ENCODE measurements around the gene PDIA6. TPM values are rescaled to one million over a fixed set of nuclear protein-coding genes. Genes with fewer than 3 reads are reported as not detected.

Gene PDIA6
- total and polyA plus RNA-seq, 2 donors (not counting 3 experiments of a cell fraction or from before 2014, with no cell fraction given): 335 to 424 TPM

- Histone ChIP-seq H3K27me3 (ENCODE audit: control insufficient read depth in 2 of 2, insufficient read depth in 2 of 2, low read length in 2 of 2) (peaks cover 0 to 3% of the 10 kb centered on the region in 2 experiments), H3K27ac (ENCODE audit: insufficient read depth, low read depth, low read length) (no peak overlapping the region), H3K9ac (replicated peaks; ENCODE audit: extremely low read depth, insufficient read depth, low read length) (no peak overlapping the region), H3K4me2 (ENCODE audit: insufficient read depth, low read length) (no peak overlapping the region), H2AFZ (ENCODE audit: low read depth, low read length) (no peak overlapping the region), H4K20me1 (replicated peaks; ENCODE audit: control insufficient read depth, extremely low read depth, insufficient read depth, low read length) (no peaks in the 10 kb centered on the region), H3K9me1 (replicated peaks; ENCODE audit: control insufficient read depth, extremely low read depth, insufficient read depth, low read length) (no peaks in the 10 kb centered on the region), H3K36me3 (ENCODE audit: control insufficient read depth in 2 of 2, extremely low read depth in 1 of 2, insufficient read depth in 2 of 2, low read length in 2 of 2) (no peaks in the 10 kb centered on the region), H3K4me1 (ENCODE audit: control insufficient read depth, extremely low read depth, insufficient read depth, low read length) (peaks cover 11% of the 10 kb centered on the region), H3K79me2 (ENCODE audit: control insufficient read depth, insufficient read depth, low read length) (no peaks in the 10 kb centered on the region), H3K4me3 (replicated peaks in 1 of 3; ENCODE audit: insufficient read depth in 1 of 3, low read depth in 1 of 3, low read length in 3 of 3) (no peak overlapping the region), H3K9me3 (replicated peaks; ENCODE audit: control insufficient read depth, insufficient read depth, low read length) (no peaks in the 10 kb centered on the region)
- dilution Hi-C loops (cut with MboI; ENCODE audit: extremely low pct_ligation_motif_present, low sequenced_read_pairs): no loop called here
- DNase-seq (ENCODE audit: low read depth, low spot score): peak; percentile 79
- intact Hi-C loops (cut with micrococcal nuclease): loop anchor here (1.0 to 5.0 kb wide), 5 partner anchors 68 to 752 kb away; partner anchors contain the start of gene KCNF1
- POLR2A ChIA-PET: no interaction called here
- CTCF ChIA-PET: interaction anchor here (0.5 to 11.3 kb wide), 100 partner anchors 9 to 837 kb away, joined by 3 to 738 read pairs (median 4); partner anchors contain the start of genes E2F6, KCNF1, NTSR2 and PDIA6
- TF ChIP-seq POLR2AphosphoS5 (IDR thresholded peaks at IDR 0.05; ENCODE audit: insufficient read depth, low read depth, low read length) (no peak), MAX (IDR thresholded peaks at IDR 0.05; ENCODE audit: insufficient read depth, insufficient read length) (peak; percentile 42), EZH2 (IDR thresholded peaks at IDR 0.05; ENCODE audit: borderline replicate concordance, low read depth, low read length, severe bottlenecking) (no peak)
- TF ChIP-seq, protein P1, sequence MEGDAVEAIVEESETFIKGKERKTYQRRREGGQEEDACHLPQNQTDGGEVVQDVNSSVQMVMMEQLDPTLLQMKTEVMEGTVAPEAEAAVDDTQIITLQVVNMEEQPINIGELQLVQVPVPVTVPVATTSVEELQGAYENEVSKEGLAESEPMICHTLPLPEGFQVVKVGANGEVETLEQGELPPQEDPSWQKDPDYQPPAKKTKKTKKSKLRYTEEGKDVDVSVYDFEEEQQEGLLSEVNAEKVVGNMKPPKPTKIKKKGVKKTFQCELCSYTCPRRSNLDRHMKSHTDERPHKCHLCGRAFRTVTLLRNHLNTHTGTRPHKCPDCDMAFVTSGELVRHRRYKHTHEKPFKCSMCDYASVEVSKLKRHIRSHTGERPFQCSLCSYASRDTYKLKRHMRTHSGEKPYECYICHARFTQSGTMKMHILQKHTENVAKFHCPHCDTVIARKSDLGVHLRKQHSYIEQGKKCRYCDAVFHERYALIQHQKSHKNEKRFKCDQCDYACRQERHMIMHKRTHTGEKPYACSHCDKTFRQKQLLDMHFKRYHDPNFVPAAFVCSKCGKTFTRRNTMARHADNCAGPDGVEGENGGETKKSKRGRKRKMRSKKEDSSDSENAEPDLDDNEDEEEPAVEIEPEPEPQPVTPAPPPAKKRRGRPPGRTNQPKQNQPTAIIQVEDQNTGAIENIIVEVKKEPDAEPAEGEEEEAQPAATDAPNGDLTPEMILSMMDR (IDR thresholded peaks at IDR 0.05; ENCODE audit: extremely low read depth in 1 of 2, insufficient read depth in 1 of 2, low read depth in 1 of 2, low read length in 2 of 2): peak; percentile 93 to 98
- peak; percentile 91 for FAIRE-seq
- BruUV-seq (replicated peaks): no TSS peak
These were observed 19.8 kb upstream of the PDIA6 start for GRCh38 chr2:10832203-10832936.

All from endothelial cell of umbilical vein (primary cell).